Measurements from ENCODE around the gene TIPARP. TPM values are rescaled to one million over a fixed set of nuclear protein-coding genes. Genes with fewer than 3 reads are reported as not detected.

TIPARP gene
- 10 to 100 TPM; 26.9 to 28.3 (median 27.6) TPM for polyA plus RNA-seq (ENCODE audit: insufficient read length in 3 of 3)

GRCh38 chr3:156674046-156674910, at the start of gene TIPARP:
TIPARP (plus strand) TSS chr3:156674590; CDS start chr3:156677698, 3,108 bp downstream.
- DNase-seq (ENCODE audit: low read depth in 3 of 3, low spot score in 2 of 3) = peak; percentile 96 to 97 (median 97)

- DNase-seq (ENCODE audit: low read depth in 3 of 3, low spot score in 2 of 3) = no peak
These were observed 48.3 kb upstream of the TIPARP start for GRCh38 chr3:156626104-156626503.

- no peak for DNase-seq (ENCODE audit: low read depth in 3 of 3, low spot score in 2 of 3)
These were observed 46.3 kb upstream of the TIPARP start for GRCh38 chr3:156627946-156628569.

- DNase-seq (ENCODE audit: low read depth in 3 of 3, low spot score in 2 of 3) = no peak
These were observed 45.4 kb upstream of the TIPARP start for GRCh38 chr3:156628836-156629618.

- DNase-seq (ENCODE audit: low read depth in 3 of 3, low spot score in 2 of 3) = no peak
These were observed 44.2 kb upstream of the TIPARP start for GRCh38 chr3:156630081-156630772.

GRCh38 chr3:156630773-156631093, 43.7 kb upstream of the TIPARP start:
- no peak for DNase-seq (ENCODE audit: low read depth in 3 of 3, low spot score in 2 of 3)

- DNase-seq (ENCODE audit: low read depth in 3 of 3, low spot score in 2 of 3) = no peak
These were observed 43.1 kb upstream of the TIPARP start for GRCh38 chr3:156631323-156631722.

GRCh38 chr3:156632601-156633000, 41.8 kb upstream of the TIPARP start:
- no peak for DNase-seq (ENCODE audit: low read depth in 3 of 3, low spot score in 2 of 3)

- DNase-seq (ENCODE audit: low read depth in 3 of 3, low spot score in 2 of 3) = no peak
These were observed 41.1 kb upstream of the TIPARP start for GRCh38 chr3:156633335-156633734.

GRCh38 chr3:156635034-156635433, 39.4 kb upstream of the TIPARP start:
- no peak for DNase-seq (ENCODE audit: low read depth in 3 of 3, low spot score in 2 of 3)

- DNase-seq (ENCODE audit: low read depth in 3 of 3, low spot score in 2 of 3) = no peak
These were observed 38.4 kb upstream of the TIPARP start for GRCh38 chr3:156635973-156636372.

GRCh38 chr3:156637480-156638022, 36.8 kb upstream of the TIPARP start:
- no peak for DNase-seq (ENCODE audit: low read depth in 3 of 3, low spot score in 2 of 3)

- no peak for DNase-seq (ENCODE audit: low read depth in 3 of 3, low spot score in 2 of 3)
These were observed 36.1 kb upstream of the TIPARP start for GRCh38 chr3:156638271-156638670.

- no peak for DNase-seq (ENCODE audit: low read depth in 3 of 3, low spot score in 2 of 3)
These were observed 34.9 kb upstream of the TIPARP start for GRCh38 chr3:156639414-156640023.

- no peak for DNase-seq (ENCODE audit: low read depth in 3 of 3, low spot score in 2 of 3)
These were observed 32.8 kb upstream of the TIPARP start for GRCh38 chr3:156641618-156641975.

- DNase-seq (ENCODE audit: low read depth in 3 of 3, low spot score in 2 of 3) = no peak
These were observed 31.4 kb upstream of the TIPARP start for GRCh38 chr3:156642750-156643728.

- no peak for DNase-seq (ENCODE audit: low read depth in 3 of 3, low spot score in 2 of 3)
These were observed 30.5 kb upstream of the TIPARP start for GRCh38 chr3:156643729-156644389.

- DNase-seq (ENCODE audit: low read depth in 3 of 3, low spot score in 2 of 3) = no peak
These were observed 29.4 kb upstream of the TIPARP start for GRCh38 chr3:156644958-156645357.

Data from right renal cortex interstitium (tissue), 3 donors.